ENCODE results near the gene LRP1B.
A peak's percentile ranks its signal among the peaks of the same experiment; 100 is the strongest.
"Not testable (repeated sequence)": the region's sequence is repeated elsewhere in the genome, so short reads cannot be mapped to it uniquely, and the experiment has no call there.

The LRP1B gene

DNA sequence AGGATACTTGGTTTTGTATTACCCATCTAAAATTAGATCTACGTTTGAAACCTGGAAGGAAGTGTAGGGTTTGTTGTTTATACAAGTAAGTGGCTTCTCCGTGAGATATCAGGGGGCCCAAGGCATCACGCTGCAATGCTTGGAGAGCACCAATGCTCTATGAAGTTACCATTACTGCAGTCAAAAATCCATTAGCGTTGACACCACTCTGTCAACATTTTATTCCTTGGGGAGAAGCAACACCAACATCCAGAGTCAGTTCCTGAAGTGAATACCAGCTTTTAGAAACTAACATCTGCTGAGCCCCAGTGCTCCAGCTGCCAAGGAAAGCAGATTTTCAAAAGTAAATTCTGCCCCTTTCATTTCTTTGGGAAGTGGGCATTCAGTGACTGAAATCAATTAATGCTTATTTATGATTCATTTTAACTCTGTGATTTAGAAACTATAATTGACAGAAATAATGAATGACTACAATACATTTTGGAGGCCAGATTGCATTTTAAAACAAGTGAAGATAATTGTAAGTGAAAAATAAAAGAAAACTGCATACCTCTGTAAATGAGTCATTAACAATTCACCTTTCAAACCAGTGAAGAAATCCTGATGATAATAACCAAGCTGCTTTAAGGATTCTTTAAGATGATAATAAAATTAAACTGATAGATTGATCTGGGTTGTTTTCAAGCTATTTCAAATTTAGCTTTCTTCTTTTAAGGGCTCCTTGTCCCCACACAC lies 30.5 kb downstream of the LRP1B start:
- DNase-seq, result no peak

DNA sequence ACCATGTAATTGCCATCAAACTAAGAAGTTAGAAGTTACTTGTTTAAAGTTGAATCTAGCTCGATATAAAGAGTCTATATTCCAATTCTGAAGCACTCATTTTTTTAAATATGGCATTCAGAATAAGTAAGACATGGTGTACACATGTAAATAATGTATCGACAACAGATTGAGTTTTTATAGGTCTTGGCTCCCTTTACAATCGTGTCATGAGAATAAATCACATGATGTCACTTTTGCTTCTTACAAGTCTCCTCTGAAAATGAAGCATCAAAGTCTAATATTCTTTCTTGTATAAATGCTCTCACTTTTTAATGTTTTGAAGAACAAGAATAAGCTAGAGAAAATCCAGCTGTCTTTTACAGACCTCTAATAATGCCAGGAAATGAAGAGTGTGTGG lies 33.1 kb downstream of the LRP1B start:
- DNase-seq, result no peak

- no peak for DNase-seq
Observed at GRCh38 chr2:142095647-142096046, 35.2 kb downstream of the LRP1B start.

DNA sequence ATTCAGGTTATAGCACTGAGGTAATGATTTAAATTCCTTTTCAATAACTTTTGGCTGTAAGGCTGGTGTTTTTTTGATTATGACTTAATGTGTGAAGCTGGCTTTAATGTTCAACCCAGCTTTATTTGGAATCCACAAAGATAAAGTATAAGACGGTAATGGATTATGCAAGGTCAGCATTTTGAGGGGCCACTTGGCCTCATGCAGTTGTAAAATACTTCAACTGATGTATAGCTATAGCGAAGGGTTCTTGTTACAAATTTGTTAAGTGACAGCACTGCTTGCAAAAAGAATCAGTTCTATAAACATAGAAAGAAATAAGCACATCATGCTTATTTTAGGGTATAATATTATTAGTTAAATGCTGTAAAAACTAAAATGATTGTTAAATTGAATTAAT lies 36.6 kb downstream of the LRP1B start:
- DNase-seq, result no peak

DNA sequence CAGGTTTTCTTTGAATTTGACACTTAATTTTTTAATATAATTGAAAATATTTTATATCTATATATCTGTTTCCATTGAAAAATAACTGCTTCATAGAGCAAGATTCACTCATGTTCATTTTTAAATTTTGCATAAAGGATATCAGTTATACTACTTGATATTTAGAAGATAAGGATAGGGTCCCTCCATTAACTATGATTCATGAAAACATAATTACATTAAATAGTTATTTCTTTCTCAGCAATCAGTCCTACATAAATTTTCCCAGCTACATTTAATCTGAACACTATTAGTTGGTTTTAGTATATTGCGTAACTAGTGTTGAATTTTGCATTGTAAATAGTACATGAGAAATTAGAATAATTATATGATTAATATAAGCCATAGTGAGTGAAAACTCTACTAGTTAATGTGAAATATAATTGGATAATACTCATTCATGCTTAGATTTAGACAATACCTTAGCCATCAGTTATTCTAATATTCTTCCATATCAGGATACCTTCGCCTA lies 42.7 kb downstream of the LRP1B start:
- DNase-seq, result no peak

GRCh38 chr2:142087585-142087984 lies 43.2 kb downstream of the LRP1B start:
- not testable (repeated sequence) for DNase-seq

- peak; percentile 18 for DNase-seq
Observed at GRCh38 chr2:142082368-142082767, 48.4 kb downstream of the LRP1B start.

GRCh38 chr2:142076317-142076716 lies 54.5 kb downstream of the LRP1B start:
- DNase-seq, result no peak

- no peak for DNase-seq
Observed at GRCh38 chr2:142075826-142076225, 55.0 kb downstream of the LRP1B start.

GRCh38 chr2:142069251-142069888 lies 61.4 kb downstream of the LRP1B start:
- no peak for DNase-seq

GRCh38 chr2:142065700-142066099 lies 65.1 kb downstream of the LRP1B start:
- no peak for DNase-seq

- DNase-seq, result no peak
Observed at GRCh38 chr2:142065156-142065555, 65.7 kb downstream of the LRP1B start.

- no peak for DNase-seq
Observed at GRCh38 chr2:142061733-142062132, 69.1 kb downstream of the LRP1B start.

DNA sequence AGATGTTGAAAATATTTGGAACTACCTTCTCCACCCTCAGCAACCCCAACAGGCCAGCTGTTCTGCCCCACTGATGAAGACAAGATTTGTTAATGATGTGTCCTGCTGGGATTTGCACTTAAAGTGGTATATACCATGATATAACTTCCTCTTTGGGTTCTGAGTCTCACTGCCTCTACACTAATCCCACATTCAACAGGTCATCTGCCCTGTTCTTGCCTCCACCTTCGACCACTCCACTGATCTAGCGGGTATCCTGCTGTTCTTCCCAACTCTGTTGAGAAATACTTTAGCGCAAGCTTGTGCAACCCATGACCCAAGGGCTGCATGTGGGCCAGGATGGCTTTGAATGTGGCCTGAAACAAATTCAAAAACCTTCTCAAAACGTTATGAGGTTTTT lies 72.7 kb downstream of the LRP1B start:
- DNase-seq, result no peak

GRCh38 chr2:142056784-142057183 lies 74.0 kb downstream of the LRP1B start:
- no peak for DNase-seq

DNA sequence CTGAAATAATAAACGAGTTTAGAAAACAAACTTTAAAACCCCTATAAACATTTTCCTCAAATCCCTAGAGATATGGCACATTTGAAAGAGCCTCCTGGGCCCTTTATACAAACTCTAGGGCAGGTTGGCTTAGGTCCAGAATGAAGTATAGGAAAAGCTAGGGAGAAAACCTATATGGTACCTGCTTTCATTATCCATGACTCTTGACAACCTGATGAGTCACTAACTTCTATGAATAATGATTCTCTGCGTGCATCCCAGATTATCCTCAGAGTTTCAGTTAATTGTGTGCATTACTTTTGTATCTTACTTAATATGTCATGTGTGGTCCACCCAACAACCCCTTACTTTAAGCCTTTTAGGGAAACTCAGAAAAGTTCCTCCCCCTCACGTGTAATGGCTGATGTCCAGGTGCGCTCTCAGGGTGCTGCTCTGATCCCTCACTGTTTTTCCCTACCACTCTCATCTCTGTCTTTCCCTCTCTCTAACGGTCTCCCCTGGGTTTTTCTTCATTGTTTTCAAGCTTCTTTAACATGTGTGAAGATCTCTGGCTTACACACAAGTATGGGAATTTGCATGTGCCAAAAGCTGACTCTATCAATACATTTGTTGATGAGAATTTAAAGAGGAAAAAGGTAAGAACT lies 78.5 kb downstream of the LRP1B start:
- no peak for DNase-seq

GRCh38 chr2:142048581-142048980 lies 82.2 kb downstream of the LRP1B start:
- no peak for DNase-seq

DNA sequence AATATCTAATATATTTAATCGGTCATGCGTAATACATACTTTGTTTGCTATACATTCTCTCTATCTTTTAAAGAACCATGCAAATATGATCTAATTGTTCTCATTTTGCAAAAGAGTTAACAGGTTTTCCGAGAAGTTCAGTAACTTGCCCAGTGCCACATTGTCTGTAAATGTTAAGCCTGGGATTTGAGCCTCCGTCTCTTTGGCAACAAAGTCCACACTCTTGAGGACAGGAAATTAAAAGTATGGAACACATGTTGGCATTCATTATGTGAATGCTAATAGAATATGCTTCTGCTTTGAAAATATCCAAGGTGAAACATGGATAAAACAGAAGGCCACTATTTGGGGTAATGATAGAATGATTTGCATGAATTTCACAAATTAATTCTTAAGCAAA lies 85.2 kb downstream of the LRP1B start:
- no peak for DNase-seq

DNA sequence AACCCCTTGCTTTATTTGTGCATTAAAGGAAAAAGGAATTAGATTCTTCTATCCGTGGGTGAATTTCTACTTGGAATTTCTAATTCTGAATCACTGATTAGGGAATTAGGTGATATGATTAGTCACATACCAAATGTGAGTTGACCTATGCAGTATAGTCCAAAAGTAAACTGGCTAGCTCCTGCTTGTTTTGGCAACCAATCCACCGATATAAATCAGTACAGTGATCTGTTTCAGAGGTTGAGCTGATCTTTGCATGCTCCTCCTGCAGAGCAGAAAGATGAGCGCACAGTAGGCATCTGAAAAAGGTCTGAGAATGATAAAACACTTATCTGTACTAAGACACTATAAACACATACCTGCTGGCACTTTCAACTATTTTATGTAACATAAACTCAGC lies 86.6 kb downstream of the LRP1B start:
- DNase-seq, result no peak

DNA sequence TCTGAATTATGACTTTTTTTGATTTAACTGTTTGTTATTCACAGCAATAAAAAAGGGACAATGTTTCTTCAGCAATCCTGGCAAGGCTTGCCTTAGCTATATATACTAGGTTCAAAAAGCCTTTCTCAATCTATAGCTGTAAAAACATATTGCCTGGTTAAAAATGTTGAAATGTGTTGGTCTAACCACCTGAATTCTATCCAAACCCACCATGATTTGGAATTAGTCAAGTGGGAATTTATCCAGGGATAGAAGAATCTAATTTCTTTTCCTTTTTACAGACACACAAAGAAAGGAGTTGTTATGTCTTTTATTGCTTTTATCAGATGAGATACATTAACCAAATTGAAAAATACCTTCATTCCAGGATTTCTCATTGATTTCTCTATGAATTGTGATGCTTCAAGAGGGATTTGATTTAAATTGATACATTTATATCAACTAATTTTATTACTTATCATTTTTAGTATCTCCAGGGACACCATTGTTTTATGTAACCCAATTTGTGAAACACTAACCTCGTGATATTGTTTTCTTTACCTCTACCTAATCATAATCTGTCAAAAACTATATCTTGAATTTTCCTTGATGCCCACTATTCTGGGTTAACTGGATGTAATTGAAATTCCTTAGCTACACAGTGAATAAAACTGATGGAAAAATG lies 88.1 kb downstream of the LRP1B start:
- DNase-seq, result no peak

GRCh38 chr2:142041996-142042395 lies 88.8 kb downstream of the LRP1B start:
- no peak for DNase-seq

GRCh38 chr2:142041105-142041504 lies 89.7 kb downstream of the LRP1B start:
- no peak for DNase-seq

GRCh38 chr2:142040556-142040955 lies 90.3 kb downstream of the LRP1B start:
- no peak for DNase-seq

DNA sequence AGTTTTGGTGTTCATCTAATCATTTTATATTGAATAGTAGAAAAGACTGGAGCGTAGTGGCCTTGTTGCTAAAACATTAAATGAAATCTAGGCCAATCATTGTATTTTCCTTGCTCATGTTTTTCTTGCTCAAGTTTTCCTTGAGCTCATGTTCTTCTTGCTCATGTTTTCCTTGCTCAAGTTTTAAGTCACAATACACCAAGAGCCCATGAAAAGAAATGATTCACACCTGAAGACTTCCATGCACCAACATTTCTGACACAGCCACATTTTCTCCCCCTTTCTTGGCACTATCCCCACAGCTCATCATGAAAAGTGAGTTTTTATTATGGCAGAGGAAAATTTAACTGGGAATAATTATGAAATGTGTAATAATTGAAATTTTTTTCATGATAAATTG lies 92.0 kb downstream of the LRP1B start:
- no peak for DNase-seq

Measured in left hindlimb (tissue), 1 donor.